Stimulated activated naive CD8-positive, alpha-beta T cell treated with anti-CD3 and anti-CD28 coated beads, Interleukin-15, amount 100 ng/mL, for 72 hours (primary cell): Measurements from ENCODE around the gene NUP93.
"Not testable (repeated sequence)": the region's sequence is repeated elsewhere in the genome, so short reads cannot be mapped to it uniquely, and the experiment has no call there.

Experiments used
- ATAC-seq: fragments of 150-1000 bp; cut with Tn5 transposase; 2 replicates; pipeline ENCODE4 v1.10.0; 2021; ENCODE audit warnings: mild to moderate bottlenecking, moderate library complexity
- DNase-seq, 2 donors: peaks; one replicate each; pipeline ENCODE4 v3.0.0; 2021 to 2022
- H3K27ac Mint-ChIP-seq, 2 donors: one replicate each; pipeline ENCODE4 v1.8.0; 2022; ENCODE audit warnings: mild to moderate bottlenecking in 2 of 2, mixed read lengths in 2 of 2, moderate library complexity in 2 of 2
- H3K27me3 Mint-ChIP-seq: one replicate; pipeline ENCODE4 v1.8.0; 2022; ENCODE audit warnings: mixed read lengths
- H3K4me1 Mint-ChIP-seq: one replicate; pipeline ENCODE4 v1.8.0; 2022; ENCODE audit warnings: mild to moderate bottlenecking, mixed read lengths
- H3K4me3 Mint-ChIP-seq, 2 donors: one replicate each; pipeline ENCODE4 v1.8.0; 2022; ENCODE audit warnings: mild to moderate bottlenecking in 2 of 2, mixed read lengths in 2 of 2, moderate library complexity in 1 of 2
- H3K9me3 Mint-ChIP-seq, 2 donors: one replicate each; pipeline ENCODE4 v1.8.0; 2022; ENCODE audit warnings: mixed read lengths in 2 of 2

Gene NUP93

GRCh38 chr16:56800355-56800754, 70.4 kb downstream of the NUP93 start:
- no peaks in the 10 kb centered on the region for H3K27me3 Mint-ChIP-seq

DNA sequence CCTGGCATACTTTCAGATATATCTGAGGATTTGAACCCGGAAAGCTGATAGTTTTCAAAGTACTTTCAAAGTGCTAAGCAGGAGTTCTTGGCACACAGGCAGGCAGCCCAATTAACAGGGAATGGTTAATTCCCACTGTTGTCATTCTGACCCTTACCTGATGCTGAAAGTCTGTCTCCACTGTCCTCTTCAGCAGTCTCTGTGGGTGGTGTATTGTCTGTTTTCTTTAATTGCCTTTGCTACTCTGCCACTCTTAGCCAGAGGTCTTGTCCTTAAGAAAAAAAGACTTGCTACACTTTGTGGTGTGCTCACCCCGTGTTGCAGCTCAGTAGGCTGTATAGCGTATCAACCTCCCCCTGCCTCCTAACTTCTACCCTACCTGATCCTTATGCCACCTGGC, 71.8 kb downstream of the NUP93 start:
- H3K27ac Mint-ChIP-seq: no peak overlapping the region
- no peak for DNase-seq
- no peaks in the 10 kb centered on the region for H3K27me3 Mint-ChIP-seq
- H3K4me3 Mint-ChIP-seq: no peak overlapping the region
- H3K4me1 Mint-ChIP-seq: no peaks in the 10 kb centered on the region
- no peaks in the 10 kb centered on the region for H3K9me3 Mint-ChIP-seq
- ATAC-seq: no peak

More at GRCh38 chr16:56800355-56800754, 70.4 kb downstream of the NUP93 start:
- Mint-ChIP-seq H3K9me3 (no peaks in the 10 kb centered on the region), H3K27ac (no peak overlapping the region), H3K4me3 (no peak overlapping the region), H3K4me1 (no peaks in the 10 kb centered on the region)
- no peak for ATAC-seq
- no peak for DNase-seq

DNA sequence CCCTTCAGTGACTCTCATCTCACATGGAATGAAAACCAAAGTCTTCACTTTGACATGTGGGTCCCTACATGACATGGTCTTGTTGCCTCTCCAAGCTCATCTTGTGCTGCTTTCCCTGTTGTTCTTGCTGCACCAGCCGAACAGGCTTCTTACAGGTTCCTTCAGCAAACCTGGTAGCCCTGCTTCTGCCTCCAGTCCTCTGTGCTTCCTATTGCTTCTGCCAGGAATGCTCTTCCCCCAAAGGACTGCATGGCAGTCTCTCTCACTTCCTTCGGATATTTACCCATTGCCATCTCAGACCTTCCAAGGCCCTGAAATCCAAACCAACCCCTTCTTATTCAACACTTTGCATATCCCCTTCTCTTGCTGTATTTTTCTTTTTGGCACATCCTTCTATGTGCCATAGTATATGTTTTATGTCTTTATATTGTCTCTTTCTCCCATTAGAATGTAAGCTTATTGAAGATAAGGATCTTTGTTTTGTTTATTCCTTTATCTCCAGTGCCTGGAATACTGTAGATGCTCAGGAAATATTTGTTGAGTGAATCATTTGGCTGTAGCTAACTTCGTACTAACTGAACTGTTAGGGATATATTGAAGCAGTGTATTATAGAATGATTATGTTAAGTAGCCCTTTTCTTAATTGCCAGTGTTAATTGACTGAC, 77.2 kb downstream of the NUP93 start:
- Mint-ChIP-seq H3K9me3 (no peaks in the 10 kb centered on the region), H3K4me1 (no peaks in the 10 kb centered on the region), H3K4me3 (no peak overlapping the region), H3K27ac (no peak overlapping the region), H3K27me3 (no peaks in the 10 kb centered on the region)
- ATAC-seq (no peak), DNase-seq (no peak)

- H3K27me3 Mint-ChIP-seq, H3K4me1 Mint-ChIP-seq, H3K4me3 Mint-ChIP-seq, H3K27ac Mint-ChIP-seq, DNase-seq, ATAC-seq, H3K9me3 Mint-ChIP-seq: not testable (repeated sequence)
Observed at GRCh38 chr16:56807676-56808067, 77.7 kb downstream of the NUP93 start.

DNA sequence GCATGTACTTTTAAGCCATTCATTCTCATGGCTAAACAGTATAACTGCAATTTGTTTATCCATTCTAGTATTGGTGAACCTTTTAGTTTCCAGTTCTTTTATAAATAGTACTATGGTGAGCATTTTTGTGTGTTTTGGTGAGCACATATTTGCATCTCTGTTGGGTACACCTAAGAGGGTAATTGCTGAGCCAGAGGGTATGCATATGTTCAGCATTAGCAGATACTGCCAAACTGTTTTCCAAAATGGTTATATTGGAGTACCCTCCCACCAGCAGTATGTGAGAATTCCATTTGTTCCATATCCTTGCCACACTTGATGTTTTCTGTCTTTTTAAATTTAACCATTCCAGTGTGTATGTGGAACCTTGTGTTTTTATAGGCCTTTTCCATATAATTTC, 81.0 kb downstream of the NUP93 start:
- no peak for ATAC-seq
- H3K27me3 Mint-ChIP-seq: no peaks in the 10 kb centered on the region

GRCh38 chr16:56811602-56812001, 81.7 kb downstream of the NUP93 start:
- H3K27ac Mint-ChIP-seq, ATAC-seq, H3K4me3 Mint-ChIP-seq, H3K27me3 Mint-ChIP-seq, DNase-seq, H3K4me1 Mint-ChIP-seq, H3K9me3 Mint-ChIP-seq: not testable (repeated sequence)

More for the DNA sequence above, 81.0 kb downstream of the NUP93 start:
- H3K4me3 Mint-ChIP-seq: no peak overlapping the region
- no peak for DNase-seq
- H3K27ac Mint-ChIP-seq: no peak overlapping the region
- no peaks in the 10 kb centered on the region for H3K9me3 Mint-ChIP-seq
- H3K4me1 Mint-ChIP-seq: no peaks in the 10 kb centered on the region

- H3K4me3 Mint-ChIP-seq: no peak overlapping the region
- ATAC-seq (no peak), DNase-seq (no peak)
- H3K27me3 Mint-ChIP-seq: no peaks in the 10 kb centered on the region
- no peak overlapping the region for H3K27ac Mint-ChIP-seq
- H3K4me1 Mint-ChIP-seq: no peaks in the 10 kb centered on the region
- no peaks in the 10 kb centered on the region for H3K9me3 Mint-ChIP-seq
Observed at GRCh38 chr16:56812884-56813283, 83.0 kb downstream of the NUP93 start.

- Mint-ChIP-seq H3K27me3 (no peaks in the 10 kb centered on the region), H3K9me3 (no peaks in the 10 kb centered on the region), H3K4me1 (no peaks in the 10 kb centered on the region), H3K4me3 (no peak overlapping the region), H3K27ac (no peak overlapping the region)
- DNase-seq (no peak), ATAC-seq (no peak)
Observed at GRCh38 chr16:56814537-56815432, 84.9 kb downstream of the NUP93 start.

DNA sequence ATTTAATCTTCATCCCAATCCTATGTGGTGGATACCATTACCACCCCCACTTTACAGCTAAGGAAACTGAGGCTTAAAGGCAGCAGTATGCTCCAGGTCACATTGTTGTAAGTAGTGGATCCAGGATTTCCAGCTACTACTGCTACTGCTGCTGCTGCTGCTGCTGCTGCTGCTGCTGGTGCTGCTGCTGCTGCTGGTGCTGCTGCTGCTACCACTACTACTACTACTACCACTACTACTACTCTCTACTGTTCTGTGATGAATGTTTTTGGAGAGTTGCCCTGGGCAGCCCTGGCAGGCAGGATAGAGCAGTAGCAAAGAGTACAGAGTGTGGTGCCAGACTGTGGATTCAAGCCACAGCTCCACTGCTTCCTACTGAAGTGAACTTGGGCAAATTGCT, 85.8 kb downstream of the NUP93 start:
- ATAC-seq (no peak), DNase-seq (no peak)
- Mint-ChIP-seq H3K4me3 (no peak overlapping the region), H3K9me3 (no peaks in the 10 kb centered on the region), H3K4me1 (no peaks in the 10 kb centered on the region), H3K27me3 (no peaks in the 10 kb centered on the region), H3K27ac (no peak overlapping the region)

DNA sequence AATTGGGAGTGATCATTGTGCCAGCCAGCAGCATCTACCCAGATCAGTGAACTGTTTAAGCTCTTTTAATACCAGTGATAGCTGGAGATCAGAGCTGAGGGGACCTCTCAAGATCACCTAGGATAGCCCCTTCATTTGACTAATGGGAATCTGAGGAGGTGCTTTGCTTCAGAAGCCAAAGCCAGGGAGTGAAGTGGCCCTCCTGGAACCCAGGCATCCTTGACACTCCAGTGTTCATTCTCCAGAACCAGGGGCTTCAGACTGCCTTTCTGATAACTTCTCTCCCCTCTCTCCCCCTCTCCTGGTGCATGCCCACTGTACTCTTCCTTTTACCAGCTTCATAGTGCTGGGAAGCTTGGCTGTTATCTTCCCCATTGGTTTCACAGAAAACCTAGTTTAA, 87.1 kb downstream of the NUP93 start:
- Mint-ChIP-seq H3K4me3 (no peak overlapping the region), H3K27ac (peak overlapping the region in 1 of 2 donors; percentile 34), H3K4me1 (no peaks in the 10 kb centered on the region), H3K9me3 (no peaks in the 10 kb centered on the region), H3K27me3 (no peaks in the 10 kb centered on the region)
- no peak for ATAC-seq
- no peak for DNase-seq

DNA sequence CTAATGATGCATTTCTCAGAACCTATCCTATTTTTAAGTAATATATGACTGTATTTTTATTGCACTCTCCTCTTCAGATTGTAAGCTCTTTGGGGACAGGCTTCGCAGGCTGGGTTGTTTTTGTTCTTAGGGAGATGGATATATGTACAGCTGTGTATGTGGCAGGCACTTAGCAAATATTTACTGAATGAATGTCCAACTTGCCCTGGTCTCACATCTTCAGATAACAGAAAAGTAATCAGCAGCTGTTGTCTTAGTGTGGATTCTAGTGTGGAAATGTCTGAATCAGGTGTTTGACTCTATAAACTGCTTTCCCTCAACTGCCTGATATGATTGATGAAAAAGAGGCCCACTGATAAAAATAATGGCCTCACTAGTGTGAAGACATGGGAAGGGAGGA, 88.0 kb downstream of the NUP93 start:
- Mint-ChIP-seq H3K27me3 (no peaks in the 10 kb centered on the region), H3K27ac (no peak overlapping the region), H3K4me1 (no peaks in the 10 kb centered on the region), H3K4me3 (no peak overlapping the region), H3K9me3 (no peaks in the 10 kb centered on the region)
- no peak for ATAC-seq
- no peak for DNase-seq

- ATAC-seq (no peak), DNase-seq (no peak)
- no peak overlapping the region for H3K27ac Mint-ChIP-seq
- H3K9me3 Mint-ChIP-seq: no peaks in the 10 kb centered on the region
- no peak overlapping the region for H3K4me3 Mint-ChIP-seq
- H3K4me1 Mint-ChIP-seq: no peaks in the 10 kb centered on the region
- no peaks in the 10 kb centered on the region for H3K27me3 Mint-ChIP-seq
Observed at GRCh38 chr16:56823081-56823733, 93.3 kb downstream of the NUP93 start.

DNA sequence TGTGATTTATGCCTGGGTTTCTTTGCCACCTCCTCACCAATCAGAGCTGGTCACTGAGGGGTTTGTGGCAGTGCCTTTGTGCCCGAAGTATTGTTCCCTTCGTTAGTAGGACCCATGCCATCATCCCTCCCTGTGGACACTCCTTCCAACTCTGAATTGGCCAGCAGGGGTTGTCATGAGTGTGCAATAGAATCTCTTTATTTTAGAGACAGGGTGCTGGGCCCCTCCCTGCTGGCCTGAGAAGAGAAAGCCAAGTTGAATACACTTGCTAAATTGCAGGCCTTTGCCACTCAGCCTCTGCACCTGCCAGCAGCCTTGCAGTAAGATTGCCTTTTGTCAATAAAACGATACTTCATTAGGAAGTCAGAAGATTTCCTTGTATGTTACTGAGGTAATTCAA, 94.4 kb downstream of the NUP93 start:
- DNase-seq (no peak), ATAC-seq (no peak)
- H3K27ac Mint-ChIP-seq: no peak overlapping the region
- H3K9me3 Mint-ChIP-seq: no peaks in the 10 kb centered on the region
- no peaks in the 10 kb centered on the region for H3K27me3 Mint-ChIP-seq
- H3K4me1 Mint-ChIP-seq: no peaks in the 10 kb centered on the region
- no peak overlapping the region for H3K4me3 Mint-ChIP-seq

GRCh38 chr16:56824804-56825203, 94.9 kb downstream of the NUP93 start:
- Mint-ChIP-seq H3K27me3 (no peaks in the 10 kb centered on the region), H3K4me1 (no peaks in the 10 kb centered on the region), H3K4me3 (no peak overlapping the region), H3K27ac (no peak overlapping the region), H3K9me3 (no peaks in the 10 kb centered on the region)
- no peak for DNase-seq
- no peak for ATAC-seq

DNA sequence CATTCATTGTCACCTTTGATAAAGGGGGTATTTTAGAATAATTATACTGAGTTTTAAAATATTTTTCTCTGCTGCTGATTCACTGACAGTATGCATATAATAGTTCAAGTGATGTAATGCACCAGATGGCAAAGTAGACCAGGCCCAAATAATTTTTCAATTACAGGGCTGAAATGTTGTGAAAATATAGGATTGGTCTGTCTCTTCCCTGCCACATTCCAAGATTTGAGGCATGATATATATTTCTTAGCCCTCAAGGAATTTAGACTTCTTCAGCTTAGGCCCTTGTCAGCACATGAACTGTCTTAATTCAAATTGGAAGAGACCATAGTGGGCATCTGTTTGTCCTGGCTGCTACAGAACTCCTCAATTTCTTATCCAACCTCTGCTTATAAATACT, 95.9 kb downstream of the NUP93 start:
- Mint-ChIP-seq H3K27ac (no peak overlapping the region), H3K9me3 (no peaks in the 10 kb centered on the region), H3K4me1 (no peaks in the 10 kb centered on the region), H3K4me3 (no peak overlapping the region), H3K27me3 (no peaks in the 10 kb centered on the region)
- no peak for ATAC-seq
- DNase-seq: no peak

DNA sequence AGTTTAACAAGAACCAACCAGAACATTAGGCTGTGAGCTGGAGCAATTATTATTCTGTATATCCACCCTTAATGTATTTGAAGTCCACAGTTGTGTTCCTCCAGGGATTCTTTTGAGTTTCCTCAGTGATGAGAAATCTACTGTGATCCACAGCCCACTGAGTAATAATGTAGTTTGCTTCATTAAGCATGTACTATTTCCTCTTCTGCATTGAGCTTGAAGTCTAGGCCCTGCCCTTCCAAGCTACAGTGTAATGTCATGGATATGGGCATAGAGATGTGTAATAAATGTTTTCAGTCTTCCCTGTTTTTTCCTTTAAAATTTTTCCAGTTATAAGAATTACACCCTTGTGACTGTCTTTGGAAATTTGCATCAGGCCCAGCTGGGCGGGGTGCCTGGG, 98.7 kb downstream of the NUP93 start:
- no peak for ATAC-seq
- DNase-seq: no peak
- Mint-ChIP-seq H3K27me3 (no peaks in the 10 kb centered on the region), H3K4me3 (no peak overlapping the region), H3K27ac (no peak overlapping the region), H3K9me3 (no peaks in the 10 kb centered on the region), H3K4me1 (peaks cover 6% of the 10 kb centered on the region)
